CD14-positive monocyte (primary cell): ENCODE results near the gene GRIN1. TPM values are rescaled to one million over a fixed set of nuclear protein-coding genes. Genes with fewer than 3 reads are reported as not detected.

Experiments used
- DNase-seq, 3 donors: peaks; one replicate each; pipeline ENCODE4 v3.0.0-alpha.2; 2011 to 2022
- H2AFZ ChIP-seq: 2 replicates; pipeline ENCODE4 v1.6.0; 2012; ENCODE audit warnings: mild to moderate bottlenecking, low read depth, low read length, inconsistent platforms; ENCODE audit not compliant: insufficient read depth, poor library complexity, severe bottlenecking
- H3K27ac ChIP-seq, 2 donors: 1 replicate in 1 of 2; 2 replicates in 1 of 2; pipeline ENCODE4 v1.5.1; 2012 to 2013; ENCODE audit warnings: low read length in 2 of 2, control low read depth in 1 of 2, inconsistent platforms in 1 of 2, low read depth in 1 of 2, mild to moderate bottlenecking in 1 of 2
- H3K27me3 ChIP-seq, 2 donors: one replicate each; pipeline versions ENCODE4 v1.6.0 to v1.6.1; 2011 to 2013; ENCODE audit warnings: low read length in 2 of 2; ENCODE audit not compliant: control insufficient read depth in 2 of 2, insufficient read depth in 2 of 2
- H3K36me3 ChIP-seq, 2 donors: replicated peaks in 1 of 2; 1 replicate in 1 of 2; 2 replicates in 1 of 2; pipeline versions ENCODE4 v1.5.1 to v1.6.1; 2012 to 2013; ENCODE audit warnings: low read length in 2 of 2, control low read depth in 1 of 2, inconsistent platforms in 1 of 2, mild to moderate bottlenecking in 1 of 2; ENCODE audit not compliant: insufficient read depth in 2 of 2, control insufficient read depth in 1 of 2
- H3K4me1 ChIP-seq, 2 donors: 1 replicate in 1 of 2; 2 replicates in 1 of 2; pipeline versions ENCODE4 v1.5.1 to v1.6.1; 2012 to 2013; ENCODE audit warnings: low read length in 2 of 2, control low read depth in 1 of 2, inconsistent platforms in 1 of 2, mild to moderate bottlenecking in 1 of 2, moderate library complexity in 1 of 2; ENCODE audit not compliant: insufficient read depth in 2 of 2, control insufficient read depth in 1 of 2
- H3K4me2 ChIP-seq: replicated peaks from 2 replicates; pipeline ENCODE3; 2012; ENCODE audit warnings: low read length, moderate library complexity, mild to moderate bottlenecking; ENCODE audit not compliant: poor library complexity, severe bottlenecking; ENCODE audit errors: extremely low read depth
- H3K4me3 ChIP-seq, 3 experiments: fragments of 200-600 bp in 1 of 3; sonication (generic) in 1 of 3; replicated peaks in 1 of 3; 1 replicate in 2 of 3; 2 replicates in 1 of 3; pipeline ENCODE4 v1.5.1; 2011 to 2013; ENCODE audit warnings: low read length in 3 of 3, mild to moderate bottlenecking in 3 of 3, control low read depth in 2 of 3, low read depth in 2 of 3, inconsistent platforms in 1 of 3, moderate library complexity in 1 of 3
- H3K79me2 ChIP-seq: 2 replicates; pipeline ENCODE4 v1.6.0; 2012; ENCODE audit warnings: mild to moderate bottlenecking, control low read depth, inconsistent platforms, low read length, moderate library complexity; ENCODE audit not compliant: insufficient read depth
- H3K9ac ChIP-seq: 2 replicates; pipeline ENCODE4 v1.6.0; 2017; ENCODE audit warnings: low read length, mild to moderate bottlenecking; ENCODE audit not compliant: insufficient read depth, poor library complexity, severe bottlenecking
- H3K9me3 ChIP-seq, 2 donors: replicated peaks in 1 of 2; 1 replicate in 1 of 2; 2 replicates in 1 of 2; pipeline versions ENCODE4 v1.5.1 to v1.6.1; 2012 to 2013; ENCODE audit warnings: low read length in 2 of 2, control low read depth in 1 of 2; ENCODE audit not compliant: control insufficient read depth in 1 of 2, insufficient read depth in 1 of 2
- H4K20me1 ChIP-seq: 2 replicates; pipeline ENCODE4 v1.6.0; 2012; ENCODE audit warnings: mild to moderate bottlenecking, low read length, control low read depth, moderate library complexity; ENCODE audit not compliant: insufficient read depth
- H3K27ac Mint-ChIP-seq, 7 donors: one replicate each; pipeline ENCODE4 v1.8.0; 2020; ENCODE audit warnings: mild to moderate bottlenecking in 7 of 7, mixed read lengths in 7 of 7, moderate library complexity in 6 of 7, inconsistent platforms in 2 of 7
- H3K27me3 Mint-ChIP-seq, 3 donors: one replicate each; pipeline ENCODE4 v1.8.0; 2021 to 2022; ENCODE audit warnings: low read depth in 3 of 3, mild to moderate bottlenecking in 3 of 3, mixed read lengths in 3 of 3, moderate library complexity in 3 of 3, inconsistent platforms in 1 of 3
- H3K36me3 Mint-ChIP-seq, 2 donors: one replicate each; pipeline ENCODE4 v1.8.0; 2020; ENCODE audit warnings: mixed read lengths in 2 of 2, inconsistent platforms in 1 of 2, mild to moderate bottlenecking in 1 of 2
- H3K4me1 Mint-ChIP-seq: one replicate; pipeline ENCODE4 v1.8.0; 2020; ENCODE audit warnings: mild to moderate bottlenecking, mixed read lengths
- H3K4me3 Mint-ChIP-seq, 2 donors: one replicate each; pipeline ENCODE4 v1.8.0; 2020; ENCODE audit warnings: mild to moderate bottlenecking in 2 of 2, mixed read lengths in 2 of 2, moderate library complexity in 1 of 2
- H3K9me3 Mint-ChIP-seq, 7 donors: one replicate each; pipeline ENCODE4 v1.8.0; 2020 to 2022; ENCODE audit warnings: mixed read lengths in 7 of 7, mild to moderate bottlenecking in 6 of 7, moderate library complexity in 6 of 7, inconsistent platforms in 2 of 7
- CTCF ChIP-seq: fragments of 200-600 bp; IDR thresholded peaks from one replicate; pipeline ENCODE4 v1.8.0; 2022; ENCODE audit warnings: antibody characterized with exemption, mild to moderate bottlenecking
- WGBS: methylation state at CpG from one replicate; pipeline ENCODE4 v1.1.5; 2013; ENCODE audit warnings: missing lambda C conversion rate; ENCODE audit not compliant: insufficient coverage; 5-methylcytosine and 5-hydroxymethylcytosine counted together
- intact Hi-C, 2 donors: fragments of 100-400 bp; cut with micrococcal nuclease; formaldehyde crosslinking; loops; one replicate each; pipeline versions ENCODE4 v1.15.0 to v1.15.1; 2023
- polyA plus RNA-seq, 3 donors: library from polyadenylated mRNA; depleted of rRNA in 1 of 3; unstranded in 2 of 3; stranded (reverse) in 1 of 3; fragments of 300-500 nt in 2 of 3; fragments of >200 nt in 1 of 3; fragmentation: Illumina TruSeq in 2 of 3; gene quantifications; 1 replicate in 2 of 3; 2 replicates in 1 of 3; pipeline ENCODE4 v1.2.3, GENCODE V29; 2012 to 2021

The GRIN1 gene
- polyA plus RNA-seq, 3 donors, result not detected

GRCh38 chr9:137129456-137130175 is 9.3 kb upstream of the GRIN1 start:
- H2AFZ ChIP-seq, result peak overlapping the region; percentile 92
- H3K4me3 ChIP-seq, result peak overlapping the region; percentile 63 to 82 (median 67)
- H3K4me2 ChIP-seq, result peak overlapping the region; percentile 88
- peaks cover 33 to 42% of the 10 kb centered on the region in 2 donors for H3K4me1 ChIP-seq
- WGBS, result under 1% methylated on average over 86 of the region's 86 CpGs
- H3K9ac ChIP-seq, result peak overlapping the region; percentile 60
- H3K9me3 Mint-ChIP-seq, result peaks cover 3 to 19% (median 14%) of the 10 kb centered on the region in 7 donors
- peaks cover 34 to 47% (median 38%) of the 10 kb centered on the region in 3 donors for H3K27me3 Mint-ChIP-seq
- peaks cover 10 to 17% of the 10 kb centered on the region in 2 donors for H3K9me3 ChIP-seq
- H3K79me2 ChIP-seq, result no peaks in the 10 kb centered on the region
- peak overlapping the region in 1 of 2 donors; percentile 31 for H3K27ac ChIP-seq
- H4K20me1 ChIP-seq, result no peaks in the 10 kb centered on the region
- H3K27ac Mint-ChIP-seq, result peak overlapping the region in 4 of 7 donors; percentile 8 to 42 (median 27)
- H3K4me3 Mint-ChIP-seq, result peak overlapping the region; percentile 80 to 87
- peaks cover 0 to 25% of the 10 kb centered on the region in 2 donors for H3K27me3 ChIP-seq
- H3K36me3 ChIP-seq, result no peaks in the 10 kb centered on the region
- TF ChIP-seq CTCF, result no peak
- intact Hi-C loops, result loop anchor here in 1 of 2 donors (5.0 kb wide), 1 partner anchor 93 kb away; the partner anchor contains the start of gene RNF208
- H3K4me1 Mint-ChIP-seq, result peaks cover 26% of the 10 kb centered on the region
- peak; percentile 84 to 88 (median 85) for DNase-seq
- peaks cover 0 to 3% of the 10 kb centered on the region in 2 donors for H3K36me3 Mint-ChIP-seq

- H3K27ac ChIP-seq, result no peak overlapping the region
- peak overlapping the region in 1 of 7 donors; percentile 33 for H3K27ac Mint-ChIP-seq
- peaks cover 0 to 25% of the 10 kb centered on the region in 2 donors for H3K27me3 ChIP-seq
- H3K4me3 Mint-ChIP-seq, result peak overlapping the region; percentile 70 to 81
- H2AFZ ChIP-seq, result peak overlapping the region; percentile 92
- peak overlapping the region; percentile 88 for H3K4me2 ChIP-seq
- peak overlapping the region; percentile 60 for H3K9ac ChIP-seq
- TF ChIP-seq CTCF, result no peak
- H3K4me1 Mint-ChIP-seq, result peaks cover 26% of the 10 kb centered on the region
- peaks cover 36 to 49% (median 38%) of the 10 kb centered on the region in 3 donors for H3K27me3 Mint-ChIP-seq
- H3K4me1 ChIP-seq, result peaks cover 33 to 42% of the 10 kb centered on the region in 2 donors
- intact Hi-C loops, result no loop called here
- peaks cover 3 to 19% (median 14%) of the 10 kb centered on the region in 7 donors for H3K9me3 Mint-ChIP-seq
- peak overlapping the region in 2 of 3 experiments; percentile 67 to 82 for H3K4me3 ChIP-seq
- no peaks in the 10 kb centered on the region for H3K36me3 ChIP-seq
- no peaks in the 10 kb centered on the region for H4K20me1 ChIP-seq
- peaks cover 10 to 17% of the 10 kb centered on the region in 2 donors for H3K9me3 ChIP-seq
- H3K36me3 Mint-ChIP-seq, result peaks cover 0 to 3% of the 10 kb centered on the region in 2 donors
- DNase-seq, result no peak
- H3K79me2 ChIP-seq, result no peaks in the 10 kb centered on the region
- WGBS, result 9% methylated on average over 56 of the region's 58 CpGs
These were observed 8.7 kb upstream of the GRIN1 start for GRCh38 chr9:137130176-137130755.
